Activated naive CD8-positive, alpha-beta T cell treated with anti-CD3 and anti-CD28 coated beads, Interleukin-2, amount 50 U/mL, for 24 hours (primary cell): ENCODE results near the gene KRTAP12-2.
"Not testable (repeated sequence)": the region's sequence is repeated elsewhere in the genome, so short reads cannot be mapped to it uniquely, and the experiment has no call there.

ENCODE experiments used
- ATAC-seq: fragments of 150-1000 bp; cut with Tn5 transposase; one replicate; pipeline ENCODE4 v1.10.0; 2021
- DNase-seq: peaks from one replicate; pipeline ENCODE4 v3.0.0; 2021
- H3K27ac Mint-ChIP-seq: one replicate; pipeline ENCODE4 v1.8.0; 2021; ENCODE audit warnings: mild to moderate bottlenecking, mixed read lengths
- H3K27me3 Mint-ChIP-seq: one replicate; pipeline ENCODE4 v1.8.0; 2021; ENCODE audit warnings: mixed read lengths
- H3K36me3 Mint-ChIP-seq: one replicate; pipeline ENCODE4 v1.8.0; 2021; ENCODE audit warnings: low read depth, mixed read lengths
- H3K4me1 Mint-ChIP-seq: one replicate; pipeline ENCODE4 v1.8.0; 2021; ENCODE audit warnings: mixed read lengths
- H3K4me3 Mint-ChIP-seq: one replicate; pipeline ENCODE4 v1.8.0; 2021; ENCODE audit warnings: mild to moderate bottlenecking, moderate library complexity, mixed read lengths
- H3K9me3 Mint-ChIP-seq: one replicate; pipeline ENCODE4 v1.8.0; 2021; ENCODE audit warnings: mixed read lengths

Gene KRTAP12-2

DNA sequence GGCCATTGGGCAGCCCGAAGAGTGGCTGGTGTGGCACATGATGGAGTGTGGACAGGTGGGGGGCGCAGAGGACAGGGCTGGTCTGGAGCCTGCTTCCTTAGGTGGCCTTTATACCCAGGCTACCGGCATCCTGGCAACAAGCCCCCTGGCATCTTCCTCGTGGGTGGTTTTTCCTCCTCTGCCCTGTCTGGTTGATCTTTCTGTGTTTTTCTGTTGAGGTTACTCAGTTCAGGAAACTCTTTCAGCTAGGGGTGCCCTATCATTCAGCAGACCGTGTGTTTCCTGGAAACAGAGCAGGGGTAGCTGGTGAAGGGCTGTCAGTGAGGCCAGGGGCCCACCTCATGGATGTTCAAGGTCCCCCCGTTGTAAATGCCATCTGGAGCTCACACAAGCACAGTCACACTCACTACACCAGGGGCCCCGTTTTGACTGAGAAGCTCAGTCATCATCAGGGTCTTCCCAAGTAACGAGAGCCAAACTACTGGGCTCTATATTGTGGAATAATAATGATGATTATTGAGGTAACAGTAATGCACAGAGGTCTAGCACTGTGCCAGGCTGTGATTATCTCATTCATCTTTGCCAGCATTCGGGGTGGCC lies 12.1 kb downstream of the KRTAP12-2 start, which contains the start of gene KRTAP12-4:
Gene KRTAP12-4, minus strand, starts transcription at position 84 of the 600 bp plus-strand sequence. Its CDS starts 45 bp downstream, at position 39.
- H3K9me3 Mint-ChIP-seq = peaks cover 17% of the 10 kb centered on the region
- H3K36me3 Mint-ChIP-seq = peaks cover 6% of the 10 kb centered on the region
- no peak for DNase-seq

DNA sequence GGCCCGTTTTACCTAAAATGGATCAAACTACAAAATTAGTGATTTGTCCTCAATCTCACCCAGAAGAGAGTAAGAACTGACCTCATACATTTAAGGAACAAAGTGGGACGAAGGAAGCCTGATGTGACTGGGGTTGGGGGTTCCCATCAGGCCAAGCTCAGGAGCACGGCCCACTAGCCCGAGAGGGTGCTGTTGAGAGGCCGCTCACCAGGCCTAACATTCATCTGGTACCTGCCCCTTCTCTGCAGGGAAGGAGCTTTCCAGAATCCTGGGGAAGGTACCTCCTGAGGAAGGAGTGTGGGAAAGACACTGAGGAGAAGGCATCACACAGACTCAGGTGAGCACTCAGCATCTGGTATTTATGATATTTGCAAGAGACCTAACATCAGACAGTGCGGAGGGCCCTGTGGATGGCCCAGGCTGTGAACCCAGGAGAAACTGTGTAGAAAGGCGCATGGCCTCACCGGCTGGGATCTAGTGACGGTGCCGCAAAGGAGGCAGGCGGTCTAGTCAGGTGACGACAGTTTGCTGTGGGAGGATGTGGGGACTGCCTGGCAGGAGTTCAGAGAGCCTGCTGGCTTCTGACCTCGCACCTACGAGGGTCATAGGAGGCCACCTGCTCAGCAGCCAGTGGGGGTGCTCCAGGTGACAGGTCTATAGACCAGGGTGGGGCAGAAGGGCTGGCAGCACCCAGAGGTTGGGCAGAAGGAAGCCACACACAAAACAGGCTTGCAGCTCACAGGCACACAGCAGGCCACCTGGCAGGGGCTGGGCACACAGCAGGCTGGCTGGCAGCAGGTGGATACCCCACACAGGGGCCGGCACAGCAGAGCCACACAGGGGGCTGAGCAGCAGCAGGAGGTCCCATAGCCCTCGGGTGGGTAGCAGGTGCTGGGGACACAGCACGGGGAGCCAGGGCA lies 12.8 kb downstream of the KRTAP12-2 start:
- H3K4me1 Mint-ChIP-seq = peaks cover 45% of the 10 kb centered on the region

More for the DNA sequence above, 12.1 kb downstream of the KRTAP12-2 start, which contains the start of gene KRTAP12-4:
- Mint-ChIP-seq H3K27me3 (no peaks in the 10 kb centered on the region), H3K4me1 (peaks cover 53% of the 10 kb centered on the region), H3K4me3 (no peak within 1 kb of the TSS), H3K27ac (no peak within 1 kb of the TSS)
- ATAC-seq = no peak

DNA sequence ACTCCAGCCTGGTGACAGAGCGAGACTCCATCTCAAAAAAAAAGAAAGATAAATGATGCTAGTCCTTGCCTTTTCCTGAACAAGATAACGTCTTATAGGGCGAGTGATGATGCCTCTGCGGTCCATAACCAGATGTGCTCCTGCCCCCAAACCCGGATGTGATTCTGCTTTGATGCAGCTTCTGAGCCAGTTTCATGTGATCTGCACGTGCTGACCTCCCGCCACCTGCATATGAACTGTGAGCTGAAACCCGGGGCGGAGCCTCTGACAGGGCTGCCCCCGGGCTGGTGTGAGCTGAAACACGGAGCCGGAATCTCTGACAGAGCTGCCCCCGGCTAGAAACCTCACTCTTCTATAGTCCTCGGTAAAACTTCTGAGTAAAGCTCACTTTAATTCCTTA lies 13.6 kb downstream of the KRTAP12-2 start:
- Mint-ChIP-seq H3K27me3 (no peaks in the 10 kb centered on the region), H3K9me3 (peaks cover 17% of the 10 kb centered on the region), H3K27ac (no peak overlapping the region), H3K36me3 (peaks cover 6% of the 10 kb centered on the region), H3K4me1 (peaks cover 37% of the 10 kb centered on the region), H3K4me3 (no peak overlapping the region)
- ATAC-seq (no peak), DNase-seq (no peak)

More for the DNA sequence above, 12.8 kb downstream of the KRTAP12-2 start:
- Mint-ChIP-seq H3K9me3 (peaks cover 17% of the 10 kb centered on the region), H3K4me3 (no peak overlapping the region), H3K27me3 (no peaks in the 10 kb centered on the region), H3K27ac (no peak overlapping the region), H3K36me3 (peaks cover 6% of the 10 kb centered on the region)
- ATAC-seq = peak; percentile 26
- peak; percentile 31 for DNase-seq

DNA sequence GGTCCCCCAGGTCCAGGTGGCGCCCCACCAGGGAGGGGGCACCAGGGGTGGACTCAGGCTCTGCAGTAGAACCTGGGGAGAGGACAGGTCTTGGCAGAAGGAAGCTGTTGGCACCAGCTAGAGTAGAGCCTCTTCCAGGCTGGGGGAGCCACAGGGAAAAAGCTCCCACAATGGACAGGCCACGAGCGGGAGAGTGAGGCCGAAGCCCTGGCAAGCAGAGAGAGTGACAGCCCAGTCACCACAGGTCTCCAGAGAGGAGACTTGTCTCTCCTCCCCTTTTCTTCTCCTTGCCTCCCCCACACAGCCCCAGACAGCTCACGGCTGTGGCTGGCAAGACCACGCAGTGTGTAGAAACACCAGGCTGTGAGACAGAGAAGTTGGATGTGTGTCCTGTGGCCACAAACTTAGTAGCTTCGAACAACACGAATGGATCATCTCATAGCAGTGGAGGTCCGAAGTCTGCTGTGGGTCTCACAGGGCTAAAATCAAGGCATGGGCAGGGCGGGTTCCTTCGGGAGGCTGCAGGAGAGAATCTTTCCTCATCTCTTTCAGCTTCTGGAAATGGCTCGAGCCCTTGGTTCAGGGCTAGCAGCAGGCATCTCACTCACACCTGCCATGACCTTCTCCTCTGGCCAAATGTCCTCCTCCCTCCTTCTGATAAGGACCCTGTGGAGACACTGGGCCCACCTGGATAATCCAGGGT lies 15.6 kb downstream of the KRTAP12-2 start:
- Mint-ChIP-seq H3K9me3 (peaks cover 4% of the 10 kb centered on the region), H3K4me1 (peaks cover 18% of the 10 kb centered on the region), H3K27me3 (no peaks in the 10 kb centered on the region), H3K27ac (no peak overlapping the region), H3K4me3 (no peak overlapping the region), H3K36me3 (no peaks in the 10 kb centered on the region)
- DNase-seq (no peak), ATAC-seq (no peak)

DNA sequence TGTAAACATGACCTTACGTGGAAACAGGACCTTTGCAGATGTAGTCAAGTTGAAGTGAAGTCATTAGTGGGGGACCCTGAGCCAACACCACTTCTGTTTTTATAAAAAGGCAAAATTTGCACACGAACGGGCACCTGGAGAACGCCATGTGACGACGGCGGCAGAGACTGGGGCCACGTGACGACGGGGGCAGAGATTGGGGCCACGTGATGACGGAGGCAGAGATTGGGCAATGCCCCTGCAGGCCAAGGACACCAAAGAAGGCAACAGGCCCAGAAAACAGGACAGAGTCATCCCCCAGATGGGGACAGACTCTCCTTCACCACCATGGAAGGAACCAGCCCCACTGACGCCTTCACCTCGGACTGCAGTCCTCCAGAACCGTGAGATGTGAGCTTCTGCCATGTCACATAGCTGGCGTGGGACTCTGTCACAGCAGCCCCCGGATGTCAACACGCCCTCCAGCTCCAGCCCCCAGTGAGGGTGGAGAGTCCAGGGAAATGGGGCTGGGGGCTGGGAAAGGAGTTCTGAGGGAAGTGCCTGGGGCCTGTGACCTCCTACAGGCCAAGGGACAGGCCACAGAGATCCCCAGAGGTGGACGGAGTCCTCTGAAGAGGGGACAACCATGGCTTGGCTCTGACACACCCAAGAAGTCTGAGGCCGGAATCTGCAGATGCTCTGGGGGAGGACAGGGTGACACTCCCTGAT lies 16.3 kb downstream of the KRTAP12-2 start:
- no peak for DNase-seq
- no peak overlapping the region for H3K4me3 Mint-ChIP-seq
- H3K27ac Mint-ChIP-seq = no peak overlapping the region
- H3K36me3 Mint-ChIP-seq = peaks cover 2% of the 10 kb centered on the region
- no peaks in the 10 kb centered on the region for H3K27me3 Mint-ChIP-seq
- H3K4me1 Mint-ChIP-seq = peaks cover 18% of the 10 kb centered on the region
- H3K9me3 Mint-ChIP-seq = no peaks in the 10 kb centered on the region
- no peak for ATAC-seq

DNA sequence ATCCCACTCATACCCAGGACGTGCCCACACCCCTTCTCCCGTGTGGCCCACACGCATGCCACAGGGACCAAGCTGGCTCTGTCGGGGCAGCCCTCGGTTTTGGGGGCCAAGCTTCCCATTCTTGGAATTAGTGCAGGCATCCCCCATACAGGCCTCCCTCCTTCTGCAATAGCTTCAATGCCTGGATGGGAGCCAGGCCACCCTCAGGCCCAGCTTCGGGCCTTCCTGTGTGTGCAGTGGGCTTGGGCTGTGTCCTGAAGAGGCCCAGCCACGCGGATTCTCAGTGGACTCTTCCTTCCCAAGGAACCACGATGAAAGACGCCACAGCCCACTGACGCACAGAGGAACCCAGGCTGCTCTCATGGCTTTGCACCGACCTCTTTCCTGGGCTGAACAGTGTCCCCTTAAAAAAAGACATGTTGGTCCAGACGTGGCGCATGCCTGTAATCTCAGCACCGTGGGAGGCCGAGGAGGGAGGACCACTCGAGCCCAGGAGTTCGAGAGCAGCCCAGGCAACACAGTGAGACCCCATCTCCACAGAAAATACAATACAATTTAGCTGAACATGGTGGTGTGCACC lies 17.1 kb downstream of the KRTAP12-2 start:
- no peak overlapping the region for H3K27ac Mint-ChIP-seq
- H3K9me3 Mint-ChIP-seq = peaks cover 6% of the 10 kb centered on the region
- H3K27me3 Mint-ChIP-seq = no peaks in the 10 kb centered on the region
- DNase-seq (no peak), ATAC-seq (no peak)
- no peak overlapping the region for H3K4me3 Mint-ChIP-seq
- H3K4me1 Mint-ChIP-seq = peaks cover 11% of the 10 kb centered on the region
- peaks cover 6% of the 10 kb centered on the region for H3K36me3 Mint-ChIP-seq

DNA sequence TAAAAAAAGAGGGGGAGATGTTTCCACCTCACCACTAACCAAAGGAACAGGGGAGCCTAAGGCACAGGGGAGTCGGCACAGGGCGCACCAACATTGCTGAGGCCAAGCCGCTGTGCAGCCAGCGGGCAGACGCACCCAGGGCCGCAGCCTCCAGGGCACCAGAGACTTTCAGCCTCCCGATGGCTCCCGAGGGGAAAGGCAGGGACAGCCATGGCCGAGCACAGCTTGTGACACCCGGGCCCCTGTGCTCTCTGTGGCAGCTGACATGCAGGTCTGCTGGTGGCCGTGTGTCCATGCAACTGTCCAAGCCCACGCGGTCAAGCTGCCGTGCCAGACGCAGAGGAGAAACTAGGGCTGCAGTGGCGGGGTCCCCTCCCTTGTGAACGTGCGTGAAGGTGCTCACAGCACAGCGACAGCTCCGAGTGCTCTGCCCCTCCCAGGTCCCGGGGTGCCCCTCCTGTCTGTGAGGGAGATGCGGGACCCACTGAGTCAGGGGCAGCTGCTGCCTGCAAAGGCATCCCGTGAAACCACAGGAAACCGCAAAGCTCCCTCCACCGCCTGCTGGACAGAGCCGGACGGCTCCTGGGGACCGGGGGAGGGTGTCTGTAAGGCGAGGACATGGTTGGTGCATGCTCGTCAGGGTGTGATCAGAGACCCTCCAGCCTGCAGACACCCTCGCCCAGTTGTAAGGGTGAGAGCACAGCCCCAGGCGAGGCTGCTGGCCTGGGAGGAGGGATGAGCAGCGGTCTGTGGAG lies 18.0 kb downstream of the KRTAP12-2 start:
- Mint-ChIP-seq H3K36me3 (peaks cover 12% of the 10 kb centered on the region), H3K4me1 (peaks cover 3% of the 10 kb centered on the region), H3K27ac (no peak overlapping the region), H3K9me3 (peaks cover 15% of the 10 kb centered on the region), H3K4me3 (no peak overlapping the region), H3K27me3 (no peaks in the 10 kb centered on the region)
- ATAC-seq = no peak
- DNase-seq = no peak

DNA sequence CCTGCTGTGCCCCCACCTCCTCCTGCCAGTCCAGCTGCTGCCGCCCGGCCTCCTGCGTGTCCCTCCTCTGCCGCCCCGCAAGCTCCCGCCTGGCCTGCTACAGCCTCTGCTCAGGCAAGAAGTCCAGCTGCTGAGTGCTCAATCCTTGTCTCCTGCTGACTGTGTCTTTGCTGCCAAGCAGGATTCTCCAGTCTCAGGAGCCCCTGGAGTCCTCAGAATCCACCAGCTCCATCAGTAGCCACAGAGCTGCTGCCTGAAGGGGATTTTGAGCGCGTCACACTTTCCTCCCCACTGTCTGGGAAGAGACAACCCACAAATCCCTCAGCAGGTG lies 19.5 kb downstream of the KRTAP12-2 start:
- no peak overlapping the region for H3K27ac Mint-ChIP-seq
- H3K27me3 Mint-ChIP-seq = no peaks in the 10 kb centered on the region

DNA sequence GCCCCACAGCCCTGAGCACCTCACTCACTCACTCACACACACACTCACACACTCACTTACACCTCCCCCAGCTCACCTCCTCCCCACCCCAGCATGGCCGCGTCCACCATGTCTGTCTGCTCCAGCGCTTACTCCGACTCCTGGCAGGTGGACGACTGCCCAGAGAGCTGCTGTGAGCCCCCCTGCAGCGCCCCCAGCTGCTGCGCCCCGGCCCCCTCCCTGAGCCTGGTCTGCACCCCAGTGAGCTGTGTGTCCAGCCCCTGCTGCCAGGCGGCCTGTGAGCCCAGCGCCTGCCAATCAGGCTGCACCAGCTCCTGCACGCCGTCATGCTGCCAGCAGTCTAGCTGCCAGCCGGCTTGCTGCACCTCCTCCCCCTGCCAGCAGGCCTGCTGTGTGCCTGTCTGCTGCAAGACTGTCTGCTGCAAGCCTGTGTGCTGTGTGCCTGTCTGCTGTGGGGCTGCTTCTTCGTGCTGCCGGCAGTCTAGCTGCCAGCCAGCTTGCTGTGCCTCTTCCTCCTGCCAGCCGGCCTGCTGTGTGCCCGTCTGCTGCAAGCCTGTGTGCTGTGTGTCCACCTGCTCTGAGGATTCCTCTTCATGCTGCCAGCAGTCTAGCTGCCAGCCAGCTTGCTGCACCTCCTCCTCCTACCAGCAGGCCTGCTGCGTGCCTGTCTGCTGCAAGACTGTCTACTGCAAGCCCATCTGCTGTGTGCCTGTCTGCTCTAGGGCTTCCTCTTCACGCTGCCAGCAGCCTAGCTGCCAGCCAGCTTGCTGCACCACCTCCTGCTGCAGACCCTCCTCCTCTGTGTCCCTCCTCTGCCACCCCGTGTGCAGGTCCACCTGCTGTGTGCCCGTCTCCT lies 20.1 kb downstream of the KRTAP12-2 start, which contains the start of gene KRTAP10-11:
Gene KRTAP10-11, plus strand, starts transcription at position 49 of the 856 bp plus-strand sequence. Its CDS starts 45 bp downstream, at position 94.
- H3K27ac Mint-ChIP-seq, H3K4me1 Mint-ChIP-seq, ATAC-seq, DNase-seq, H3K4me3 Mint-ChIP-seq, H3K27me3 Mint-ChIP-seq: not testable (repeated sequence)
- Mint-ChIP-seq H3K9me3 (peaks cover 30% of the 10 kb centered on the region), H3K36me3 (peaks cover 17% of the 10 kb centered on the region)

More for the DNA sequence above, 19.5 kb downstream of the KRTAP12-2 start:
- Mint-ChIP-seq H3K4me1 (no peaks in the 10 kb centered on the region), H3K4me3 (no peak overlapping the region), H3K36me3 (peaks cover 17% of the 10 kb centered on the region), H3K9me3 (peaks cover 27% of the 10 kb centered on the region)
- ATAC-seq (no peak), DNase-seq (no peak)

DNA sequence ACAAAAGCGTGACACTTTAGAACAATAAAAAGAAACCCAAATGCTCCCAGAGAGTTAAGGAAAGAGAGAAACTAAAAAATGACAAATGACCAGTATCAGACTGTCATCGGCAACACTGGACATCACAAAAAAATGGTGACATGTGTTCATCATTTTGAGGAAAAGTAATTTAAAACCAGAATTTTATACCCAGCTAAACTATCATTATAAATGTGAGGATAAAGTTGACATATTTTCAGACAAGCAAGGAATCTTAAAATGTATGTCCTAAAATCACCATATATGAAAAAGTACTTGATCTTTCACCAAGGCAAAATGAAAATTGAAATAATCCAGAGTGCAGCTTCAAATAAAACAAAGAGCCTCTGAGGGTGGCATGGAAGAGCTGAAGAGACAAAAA lies 21.8 kb downstream of the KRTAP12-2 start:
- ATAC-seq = no peak
- no peak overlapping the region for H3K4me3 Mint-ChIP-seq

DNA sequence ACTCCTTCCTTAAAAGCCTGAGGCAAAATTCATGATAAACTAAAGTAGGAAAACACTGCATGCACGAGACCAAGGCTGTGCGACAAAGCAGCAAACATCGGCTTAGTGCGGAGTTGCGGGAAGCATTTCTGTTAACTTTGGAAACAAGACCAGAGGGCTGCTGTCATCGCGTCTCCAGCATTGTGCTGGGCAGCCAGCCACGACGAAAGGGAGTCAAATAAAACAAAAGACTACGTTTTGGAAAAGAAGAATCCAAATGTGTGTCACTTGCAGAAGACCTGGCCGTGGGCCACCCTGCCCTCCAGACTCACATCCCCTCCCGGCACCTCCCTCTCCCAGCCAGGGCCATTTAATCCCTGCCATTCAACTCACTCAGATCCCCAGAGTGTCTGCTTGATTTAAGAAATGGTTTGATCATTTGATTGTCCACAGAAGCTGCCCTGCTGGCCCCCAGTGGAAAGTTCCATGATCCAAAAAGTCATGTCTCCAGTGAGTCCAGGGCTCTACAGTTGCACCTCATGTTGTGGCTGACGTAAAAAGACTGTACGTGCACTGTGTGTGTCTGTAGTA lies 22.9 kb downstream of the KRTAP12-2 start:
- Mint-ChIP-seq H3K27ac (no peak overlapping the region), H3K9me3 (peaks cover 38% of the 10 kb centered on the region), H3K4me3 (no peak overlapping the region), H3K4me1 (no peaks in the 10 kb centered on the region), H3K36me3 (peaks cover 17% of the 10 kb centered on the region), H3K27me3 (no peaks in the 10 kb centered on the region)
- DNase-seq = no peak
- ATAC-seq = no peak

More for the DNA sequence above, 21.8 kb downstream of the KRTAP12-2 start:
- H3K36me3 Mint-ChIP-seq = peaks cover 17% of the 10 kb centered on the region
- H3K27me3 Mint-ChIP-seq = no peaks in the 10 kb centered on the region
- no peak for DNase-seq
- peaks cover 38% of the 10 kb centered on the region for H3K9me3 Mint-ChIP-seq
- H3K27ac Mint-ChIP-seq = no peak overlapping the region
- H3K4me1 Mint-ChIP-seq = no peaks in the 10 kb centered on the region

DNA sequence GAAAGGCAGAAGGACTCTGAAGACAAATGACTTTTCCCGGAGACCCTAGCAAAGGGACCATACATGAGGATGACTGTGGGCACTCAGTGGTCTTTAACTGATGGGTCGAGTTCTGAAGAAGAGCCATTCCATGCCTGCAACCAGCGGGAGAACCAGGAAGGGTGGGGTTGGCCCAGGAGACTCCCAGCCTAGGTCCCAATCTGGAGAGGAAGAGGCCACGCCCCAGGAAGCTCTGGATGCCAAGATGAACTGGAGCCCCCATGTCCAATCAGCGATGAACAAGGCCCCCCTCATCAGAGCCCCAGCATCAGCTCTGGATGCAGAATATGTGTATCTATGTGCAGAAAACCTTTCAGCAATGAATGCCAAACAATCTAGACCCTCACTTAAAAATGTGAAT lies 26.0 kb downstream of the KRTAP12-2 start:
- H3K4me3 Mint-ChIP-seq = no peak overlapping the region

More for the DNA sequence above, 26.0 kb downstream of the KRTAP12-2 start:
- no peak for ATAC-seq
- Mint-ChIP-seq H3K9me3 (peaks cover 38% of the 10 kb centered on the region), H3K36me3 (peaks cover 17% of the 10 kb centered on the region), H3K27ac (no peak overlapping the region), H3K27me3 (no peaks in the 10 kb centered on the region), H3K4me1 (no peaks in the 10 kb centered on the region)
- DNase-seq = no peak
